ENCODE results near the gene RNF150.

DNA sequence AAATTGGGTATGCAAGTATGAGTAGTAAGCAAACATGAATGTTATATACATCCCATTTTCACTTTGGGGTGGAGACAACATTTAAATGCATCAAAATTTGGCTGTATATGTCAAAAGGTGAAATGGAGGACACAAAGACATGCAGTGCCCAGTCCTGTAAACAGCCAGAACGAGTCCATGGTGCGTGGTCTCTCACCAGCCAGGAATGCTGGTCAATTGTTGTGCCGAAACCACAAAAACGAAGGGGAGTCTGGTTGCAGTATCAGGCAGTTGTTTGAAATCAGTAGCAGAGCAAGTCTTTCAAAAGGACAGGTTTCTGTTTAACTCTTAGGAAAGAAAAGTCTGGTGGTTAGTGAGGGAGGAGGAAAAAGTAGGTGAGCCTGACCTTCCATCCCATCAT, 22.3 kb upstream of the RNF150 start:
- TF ChIP-seq, protein P1, sequence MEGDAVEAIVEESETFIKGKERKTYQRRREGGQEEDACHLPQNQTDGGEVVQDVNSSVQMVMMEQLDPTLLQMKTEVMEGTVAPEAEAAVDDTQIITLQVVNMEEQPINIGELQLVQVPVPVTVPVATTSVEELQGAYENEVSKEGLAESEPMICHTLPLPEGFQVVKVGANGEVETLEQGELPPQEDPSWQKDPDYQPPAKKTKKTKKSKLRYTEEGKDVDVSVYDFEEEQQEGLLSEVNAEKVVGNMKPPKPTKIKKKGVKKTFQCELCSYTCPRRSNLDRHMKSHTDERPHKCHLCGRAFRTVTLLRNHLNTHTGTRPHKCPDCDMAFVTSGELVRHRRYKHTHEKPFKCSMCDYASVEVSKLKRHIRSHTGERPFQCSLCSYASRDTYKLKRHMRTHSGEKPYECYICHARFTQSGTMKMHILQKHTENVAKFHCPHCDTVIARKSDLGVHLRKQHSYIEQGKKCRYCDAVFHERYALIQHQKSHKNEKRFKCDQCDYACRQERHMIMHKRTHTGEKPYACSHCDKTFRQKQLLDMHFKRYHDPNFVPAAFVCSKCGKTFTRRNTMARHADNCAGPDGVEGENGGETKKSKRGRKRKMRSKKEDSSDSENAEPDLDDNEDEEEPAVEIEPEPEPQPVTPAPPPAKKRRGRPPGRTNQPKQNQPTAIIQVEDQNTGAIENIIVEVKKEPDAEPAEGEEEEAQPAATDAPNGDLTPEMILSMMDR (IDR thresholded peaks at IDR 0.05; ENCODE audit: low read depth, low read length): no peak
- no peak for TF ChIP-seq EZH2phosphoT487 (IDR thresholded peaks at IDR 0.05; ENCODE audit: low read depth)

Measured in OCI-LY3 (cell line).